ENCODE data around the gene MEI1. TPM values are rescaled to one million over a fixed set of nuclear protein-coding genes. Genes with fewer than 3 reads are reported as not detected.
A peak's percentile ranks its signal among the peaks of the same experiment; 100 is the strongest.

The MEI1 gene
- total RNA-seq, 1 donor from 2014 or later = 7.5 TPM

DNA sequence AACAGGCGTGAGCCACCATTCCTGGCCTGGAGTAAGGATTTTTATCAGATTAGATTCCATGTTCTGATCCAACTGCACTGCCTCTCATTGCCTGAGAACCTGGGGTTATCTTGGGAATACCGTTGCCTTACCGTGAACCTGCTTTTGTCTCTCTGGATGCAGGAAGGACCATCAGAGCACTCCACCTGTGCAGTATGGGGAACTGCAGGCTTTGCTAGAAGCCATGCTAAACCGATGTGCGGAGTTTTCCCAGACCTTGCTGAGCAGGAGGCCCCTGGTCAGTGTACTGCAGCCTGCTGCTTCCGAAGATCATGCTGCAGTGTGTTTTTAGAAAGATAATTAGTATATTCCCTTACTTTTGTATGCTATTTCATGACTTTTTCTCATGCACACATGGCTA, 43.6 kb downstream of the MEI1 start:
- DNase-seq (ENCODE audit: low spot score) = no peak

DNA sequence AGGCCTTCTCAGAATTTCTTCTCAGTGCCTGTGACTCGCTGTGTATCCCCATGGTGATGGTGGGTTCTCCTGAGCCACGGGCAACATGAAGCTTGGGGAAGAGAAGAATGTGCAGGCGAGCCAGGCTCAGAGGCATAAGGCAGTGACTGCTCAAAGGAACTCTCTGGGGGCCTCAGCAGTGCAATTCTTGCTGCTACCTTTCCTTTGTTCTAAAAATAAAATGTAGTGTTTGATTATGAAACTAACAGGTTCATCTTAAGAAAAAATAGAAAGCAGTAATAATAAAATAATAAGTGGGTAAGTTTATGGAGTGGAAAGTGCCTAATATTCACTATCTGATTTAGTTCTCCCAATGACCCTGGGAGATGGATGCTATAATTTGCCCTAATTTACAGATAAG, 46.7 kb downstream of the MEI1 start:
- DNase-seq (ENCODE audit: low spot score) = no peak

- DNase-seq (ENCODE audit: low spot score) = peak; percentile 77
These were observed 47.5 kb downstream of the MEI1 start for GRCh38 chr22:41746567-41747400.

- no peak for DNase-seq (ENCODE audit: low spot score)
These were observed 53.0 kb downstream of the MEI1 start for GRCh38 chr22:41752011-41752970.

DNA sequence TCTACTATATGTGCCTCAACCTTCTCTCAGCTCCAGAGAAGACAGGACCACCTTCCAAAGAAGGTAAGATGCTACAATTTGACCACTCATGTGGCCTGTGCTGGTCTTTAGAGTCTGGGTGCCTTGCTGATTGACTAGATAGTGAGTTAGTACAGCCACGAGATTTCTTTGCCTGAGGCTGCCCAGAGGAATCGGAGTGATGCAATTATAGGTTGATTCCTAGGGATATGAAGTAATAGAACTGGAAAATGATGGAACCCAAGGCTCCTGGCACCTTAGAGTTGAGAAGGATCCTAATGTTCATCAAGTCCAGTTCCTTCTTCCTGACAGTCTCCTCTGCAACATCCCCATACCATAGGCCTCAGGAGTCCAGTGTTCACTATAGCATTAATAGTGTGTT, 54.7 kb downstream of the MEI1 start:
- no peak for DNase-seq (ENCODE audit: low spot score)

- DNase-seq (ENCODE audit: low spot score) = no peak
These were observed 58.2 kb downstream of the MEI1 start for GRCh38 chr22:41757502-41757901.

- no peak for DNase-seq (ENCODE audit: low spot score)
These were observed 58.9 kb downstream of the MEI1 start for GRCh38 chr22:41758231-41758630.

GRCh38 chr22:41762980-41763779, 63.9 kb downstream of the MEI1 start:
- no peak for DNase-seq (ENCODE audit: low spot score)

DNA sequence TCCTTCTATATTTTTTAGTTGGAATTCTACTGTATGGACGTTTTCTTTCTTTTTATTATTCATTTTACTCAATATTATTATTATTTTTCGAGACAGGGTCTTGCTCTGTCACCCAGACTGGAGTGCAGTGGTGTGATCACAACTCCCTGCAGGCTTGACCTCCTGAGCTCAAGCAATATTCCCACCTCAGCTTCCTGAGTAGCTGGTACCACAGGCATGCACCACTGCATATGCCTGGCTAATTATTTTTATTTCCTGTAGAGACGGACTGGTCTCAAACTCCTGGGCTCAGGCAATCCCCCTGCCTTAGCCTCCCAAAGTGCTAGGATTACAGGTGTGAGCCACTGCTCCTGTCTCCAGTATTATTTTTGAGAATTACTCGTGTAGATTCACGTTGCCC, 67.2 kb downstream of the MEI1 start:
- no peak for DNase-seq (ENCODE audit: low spot score)

- DNase-seq (ENCODE audit: low spot score) = no peak
These were observed 69.1 kb downstream of the MEI1 start for GRCh38 chr22:41768430-41768829.

GRCh38 chr22:41770715-41771468, 71.6 kb downstream of the MEI1 start:
- no peak for DNase-seq (ENCODE audit: low spot score)

- no peak for DNase-seq (ENCODE audit: low spot score)
These were observed 72.9 kb downstream of the MEI1 start for GRCh38 chr22:41772198-41772597.

GRCh38 chr22:41772645-41773044, 73.3 kb downstream of the MEI1 start:
- DNase-seq (ENCODE audit: low spot score) = no peak

- no peak for DNase-seq (ENCODE audit: low spot score)
These were observed 76.0 kb downstream of the MEI1 start for GRCh38 chr22:41775338-41775737.

DNA sequence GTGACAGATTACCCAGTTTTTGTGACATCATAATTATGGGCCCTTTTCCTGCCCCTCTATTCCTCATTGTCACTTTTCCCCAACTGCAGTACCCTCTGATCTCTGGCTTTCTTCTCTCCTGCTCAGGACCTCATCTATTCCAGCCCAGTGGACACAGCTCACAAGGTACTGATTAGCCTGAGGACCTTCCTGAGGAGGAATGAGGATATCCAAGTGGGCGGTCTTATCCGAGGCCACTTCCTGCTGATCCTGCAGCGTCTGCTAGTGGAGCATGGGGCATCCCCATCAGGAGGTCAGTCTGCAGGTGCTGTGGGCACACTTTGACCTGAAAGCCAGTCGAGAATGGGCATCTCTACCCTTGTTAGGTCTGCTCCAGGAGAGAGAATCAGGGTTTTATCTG, 76.7 kb downstream of the MEI1 start:
- no peak for DNase-seq (ENCODE audit: low spot score)

DNA sequence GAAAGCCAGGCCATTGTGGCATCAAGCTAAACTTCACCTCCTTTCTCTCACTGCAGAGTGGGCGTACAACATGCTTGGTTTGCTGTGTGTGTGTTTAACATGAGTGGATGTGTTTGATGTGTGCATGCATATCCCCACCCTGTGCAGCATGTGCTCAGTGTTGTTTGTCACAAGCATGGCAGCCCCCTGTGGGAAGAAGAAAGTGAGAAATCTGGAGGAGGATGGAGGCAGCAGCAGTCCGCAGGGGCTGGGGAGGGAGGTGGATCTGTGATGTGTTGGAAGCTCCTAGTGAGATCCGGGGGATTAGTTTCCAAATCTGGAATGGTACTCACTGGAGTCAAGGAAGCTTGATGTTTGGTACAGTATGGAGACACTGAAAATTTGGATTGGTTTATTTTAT, 77.1 kb downstream of the MEI1 start:
- DNase-seq (ENCODE audit: low spot score) = no peak

DNA sequence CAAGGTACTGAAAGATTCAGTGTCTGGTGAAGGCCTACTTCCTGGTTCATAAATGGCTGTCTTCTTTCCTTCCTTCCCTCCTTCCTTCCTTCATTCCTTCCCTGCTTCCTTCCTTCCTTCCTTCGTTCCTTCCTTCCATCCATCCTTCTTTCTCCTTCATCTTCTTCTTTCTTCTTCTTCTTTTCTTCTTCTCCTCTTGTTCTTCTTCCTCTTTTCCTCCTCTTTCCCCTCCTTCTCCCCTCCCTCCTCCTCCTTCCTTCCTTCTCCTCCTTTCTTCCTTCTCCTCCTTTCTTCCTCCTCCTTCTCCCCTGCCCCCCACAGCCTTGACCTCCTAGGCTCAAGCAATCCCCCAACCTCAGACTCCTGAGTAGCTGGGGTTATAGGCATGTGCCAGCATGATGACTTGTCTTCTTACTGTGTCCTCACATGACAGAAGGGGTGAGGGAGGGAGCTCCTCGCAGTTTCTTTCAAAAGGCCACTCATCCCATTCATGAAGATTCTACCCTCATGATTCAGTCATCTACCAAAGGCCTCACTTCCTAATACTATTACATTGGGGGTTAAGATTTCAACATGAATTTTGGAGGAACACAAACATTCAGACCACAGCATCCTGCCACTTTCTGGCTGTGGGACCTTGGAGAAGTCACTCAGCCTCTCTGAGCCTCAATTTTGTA, 78.6 kb downstream of the MEI1 start:
- DNase-seq (ENCODE audit: low spot score) = no peak

- DNase-seq (ENCODE audit: low spot score) = no peak
These were observed 80.7 kb downstream of the MEI1 start for GRCh38 chr22:41779929-41780505.

DNA sequence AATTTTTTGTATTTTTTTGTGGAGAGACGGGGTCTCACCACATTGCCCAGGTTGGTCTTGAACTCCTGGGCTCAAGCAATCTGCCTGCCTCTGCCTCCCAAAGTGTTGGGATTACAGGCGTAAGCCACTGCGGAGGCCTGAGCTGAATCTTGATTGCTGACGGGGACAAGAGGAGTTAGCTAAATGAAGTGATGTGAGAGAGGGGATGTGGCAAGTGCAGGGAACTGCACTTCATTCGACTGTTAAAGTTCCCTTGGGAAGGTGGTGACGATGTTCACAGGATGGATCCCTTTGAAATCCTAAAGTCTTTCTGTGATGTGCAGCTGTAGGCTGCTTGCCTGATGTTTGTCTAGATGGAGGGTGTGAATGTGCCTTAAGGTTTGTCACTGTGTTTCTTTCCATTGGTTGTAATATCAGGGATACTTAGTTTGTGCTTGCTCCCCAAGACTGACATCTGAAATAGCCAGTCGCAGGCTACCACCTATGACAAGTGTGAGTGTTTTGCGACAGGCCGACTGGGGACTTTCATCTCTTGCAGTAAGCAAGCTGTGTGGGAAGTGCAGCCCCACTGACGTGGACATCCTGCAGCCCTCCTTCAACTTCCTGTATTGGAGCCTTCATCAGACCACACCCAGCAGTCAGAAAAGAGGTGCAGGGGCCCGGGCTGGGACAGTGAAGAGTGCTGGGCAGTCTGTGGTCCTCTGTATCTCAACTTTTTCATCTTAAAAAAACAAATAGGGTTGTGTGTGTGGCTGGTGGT, 81.6 kb downstream of the MEI1 start:
- peak; percentile 68 for DNase-seq (ENCODE audit: low spot score)

All from umbilical cord (tissue), 2 donors.